Stimulated activated CD4-positive, alpha-beta T cell treated with anti-CD3 and anti-CD28 coated beads, Interleukin-1b, Interleukin-23, amount 100 ng/mL, for 4 hours (primary cell): Measurements from ENCODE around the gene CAMK1D.

Source experiments
- DNase-seq, 2 donors: peaks; one replicate each; pipeline ENCODE4 v3.0.0-alpha.2; 2020; ENCODE audit warnings: low read depth in 2 of 2

Gene CAMK1D

DNA sequence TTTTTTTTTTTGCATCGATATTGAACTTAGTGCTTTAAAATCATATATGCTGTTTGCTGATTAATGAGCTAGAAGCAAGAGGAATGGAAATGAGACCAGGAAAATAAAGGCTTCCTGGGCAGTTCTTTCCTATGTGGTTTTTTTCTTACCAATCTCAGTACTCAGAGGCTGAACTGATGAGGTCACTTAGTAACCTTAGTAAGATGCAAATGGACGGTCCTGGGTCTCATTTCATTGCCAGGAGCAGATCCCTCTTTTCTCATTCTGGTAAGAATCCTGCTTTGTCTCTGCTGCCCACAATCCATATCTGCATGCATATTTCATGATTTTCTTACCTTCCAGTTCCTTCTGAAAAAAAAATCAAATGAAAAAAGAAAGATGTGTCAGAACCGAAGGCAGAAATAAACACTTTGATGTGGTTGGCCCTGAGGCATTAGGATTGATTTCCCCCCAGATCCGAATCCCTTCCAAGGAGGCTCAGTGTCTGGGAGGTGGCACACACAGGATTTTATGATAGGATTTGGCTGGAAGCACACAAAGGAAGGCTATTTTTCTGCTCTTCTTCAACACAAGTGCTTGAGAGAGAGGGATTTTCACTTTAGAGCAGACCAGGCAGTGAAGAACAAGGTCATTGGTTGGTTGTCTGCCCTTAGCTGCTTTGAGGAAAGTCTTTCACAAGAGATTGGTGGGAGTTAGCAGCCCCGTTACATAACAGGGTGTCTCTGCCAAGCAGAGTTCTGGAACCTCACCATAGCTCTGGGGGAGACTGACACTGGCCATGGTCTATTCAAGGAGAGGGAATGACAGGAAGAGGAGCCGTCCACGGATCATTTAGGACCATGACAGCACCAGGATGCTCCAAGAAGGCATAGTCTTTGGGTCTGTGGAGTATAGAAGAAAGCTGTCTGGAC is 150.0 kb downstream of the CAMK1D start:
- no peak for DNase-seq

- DNase-seq: no peak
These were observed 151.3 kb downstream of the CAMK1D start for GRCh38 chr10:12500381-12501303.

DNA sequence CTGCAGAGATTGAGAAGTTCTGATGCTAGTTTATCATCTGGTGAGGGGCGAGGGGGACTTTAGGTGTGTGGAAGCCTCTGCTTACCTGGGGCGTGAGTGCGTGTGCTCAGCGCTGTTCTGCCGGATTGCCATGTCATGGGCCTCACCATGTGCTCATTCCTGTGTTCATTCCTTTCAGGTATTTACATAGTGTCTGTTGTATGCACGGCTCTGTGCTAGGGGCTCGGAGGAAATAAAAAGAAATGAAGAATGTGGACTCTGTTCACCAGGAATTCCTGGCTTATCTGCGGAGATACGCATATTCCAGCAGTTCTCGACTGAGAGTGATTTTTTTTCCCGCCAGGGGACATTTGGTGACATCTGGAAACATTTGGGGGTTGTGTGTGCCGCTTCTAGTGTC is 152.0 kb downstream of the CAMK1D start:
- DNase-seq: no peak

- no peak for DNase-seq
These were observed 152.6 kb downstream of the CAMK1D start for GRCh38 chr10:12501841-12502525.

DNA sequence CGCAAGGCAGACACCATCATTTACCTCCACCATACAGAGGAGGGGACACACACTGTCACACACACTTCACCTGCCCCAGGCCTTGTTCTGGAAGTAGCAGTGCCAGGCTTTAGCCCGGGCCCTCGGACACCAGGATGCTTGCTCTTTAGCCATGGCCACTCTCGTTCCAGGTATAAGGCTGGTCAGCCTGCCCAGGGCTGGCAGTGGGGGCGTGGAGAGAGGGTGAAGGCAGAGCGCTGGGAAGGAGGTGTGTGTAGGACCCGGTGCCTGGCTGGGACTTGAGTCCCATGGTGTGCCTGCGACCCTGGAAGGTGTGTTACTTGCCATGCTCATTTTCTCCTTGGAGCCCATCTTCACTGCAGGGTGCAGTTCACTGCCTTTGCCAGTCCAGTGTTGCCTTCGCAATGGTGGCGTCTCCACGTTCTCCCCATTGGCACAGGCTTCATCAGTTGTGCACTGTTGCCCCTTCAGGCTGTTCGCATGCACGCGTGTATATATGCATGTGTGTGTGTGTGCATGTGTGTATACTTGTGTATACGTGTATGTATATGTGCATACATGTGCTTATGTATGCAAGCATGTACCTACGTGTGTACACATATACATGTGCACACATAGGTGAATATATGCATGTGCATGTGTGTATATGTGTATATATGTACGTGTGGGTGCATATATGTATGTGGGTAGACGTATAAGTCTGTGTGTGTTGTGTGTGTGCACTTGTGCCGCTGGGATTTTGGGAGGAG is 153.4 kb downstream of the CAMK1D start:
- no peak for DNase-seq

DNA sequence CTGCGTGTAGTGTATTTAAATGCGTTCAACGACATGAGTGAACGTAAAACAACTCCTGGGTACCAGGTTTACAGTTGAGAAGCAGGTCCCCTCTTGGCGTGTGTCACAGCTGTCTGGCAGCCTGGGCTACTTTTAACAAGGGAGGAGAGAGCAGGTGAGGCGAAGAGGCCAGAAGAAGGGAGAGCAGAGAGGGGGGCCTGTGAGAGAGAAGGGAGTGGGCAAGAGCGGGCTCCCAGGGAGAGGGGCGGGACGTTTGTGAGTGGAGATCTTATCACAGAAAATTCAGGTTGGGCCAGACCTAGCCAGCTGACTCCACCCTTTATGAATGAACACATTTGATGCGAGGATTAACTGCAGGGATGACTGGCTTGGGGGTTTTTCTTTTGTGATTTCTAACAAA is 154.0 kb downstream of the CAMK1D start:
- DNase-seq: no peak

DNA sequence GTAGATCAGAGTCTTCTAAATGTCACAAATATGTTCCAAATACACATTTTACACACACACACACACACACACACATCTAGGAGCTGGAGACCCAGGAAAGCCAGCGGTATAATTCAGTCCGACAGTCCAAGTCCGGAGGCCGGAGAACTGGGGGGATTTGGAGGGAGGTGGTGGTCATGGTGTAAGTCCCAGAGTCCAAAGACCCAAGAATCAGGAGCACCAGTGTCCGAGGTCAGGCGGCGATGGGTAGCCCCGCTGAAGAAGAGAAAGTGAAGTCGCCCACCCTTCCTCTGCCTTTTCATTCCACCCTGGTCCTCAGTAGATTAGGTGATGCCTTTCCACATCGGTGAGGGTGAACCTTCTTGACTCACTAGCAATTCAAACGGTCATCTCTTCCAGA is 154.8 kb downstream of the CAMK1D start:
- DNase-seq: no peak

- no peak for DNase-seq
These were observed 155.3 kb downstream of the CAMK1D start for GRCh38 chr10:12504628-12505027.

GRCh38 chr10:12505683-12506082 is 156.3 kb downstream of the CAMK1D start:
- DNase-seq: no peak

GRCh38 chr10:12507165-12507850 is 158.0 kb downstream of the CAMK1D start:
- DNase-seq: no peak

GRCh38 chr10:12508165-12508564 is 158.8 kb downstream of the CAMK1D start:
- DNase-seq: no peak

GRCh38 chr10:12509016-12509793 is 159.9 kb downstream of the CAMK1D start:
- no peak for DNase-seq

GRCh38 chr10:12509794-12510100 is 160.4 kb downstream of the CAMK1D start:
- DNase-seq: no peak

DNA sequence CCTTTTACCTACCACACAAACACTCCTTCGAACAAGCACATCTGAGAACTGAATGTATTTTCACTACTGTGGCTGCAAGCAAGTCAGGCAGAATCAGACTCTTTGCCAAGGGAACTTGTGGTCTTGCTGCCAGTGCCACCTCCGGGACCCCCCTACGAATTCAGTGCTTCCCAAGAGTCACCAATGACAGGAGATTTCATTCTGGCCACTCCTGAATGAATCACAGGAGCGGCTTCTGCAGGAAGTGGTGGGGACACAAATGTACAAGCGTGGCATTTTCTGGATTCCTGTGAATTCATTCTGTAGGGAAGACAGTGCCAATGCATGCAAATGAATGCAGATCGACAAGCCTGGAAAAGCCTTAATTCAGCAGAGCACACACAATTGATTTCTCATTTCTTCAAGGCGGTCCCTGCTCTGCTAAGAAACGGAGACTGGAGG is 161.2 kb downstream of the CAMK1D start:
- DNase-seq: no peak

GRCh38 chr10:12510984-12511383 is 161.6 kb downstream of the CAMK1D start:
- DNase-seq: no peak

DNA sequence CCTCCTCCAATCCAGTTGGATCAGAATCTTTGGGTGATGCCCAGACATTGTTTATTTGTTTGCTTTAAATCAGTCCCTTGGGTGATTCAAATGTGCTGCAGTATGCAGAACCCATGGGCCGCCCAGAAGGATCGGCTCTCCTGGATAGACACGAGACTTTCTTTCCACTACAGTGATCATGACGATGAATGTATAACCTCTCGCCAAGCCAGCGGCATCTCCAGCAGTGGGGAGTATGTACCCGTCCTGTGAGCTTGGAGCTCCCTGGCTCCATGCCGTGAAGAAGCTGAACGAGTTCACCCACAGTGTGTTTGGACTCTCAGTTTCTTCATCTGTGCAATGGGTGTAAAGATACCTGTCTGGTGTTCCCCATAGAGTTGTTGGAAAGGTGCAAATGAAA is 162.3 kb downstream of the CAMK1D start:
- DNase-seq: no peak

GRCh38 chr10:12512332-12513002 is 163.1 kb downstream of the CAMK1D start:
- no peak for DNase-seq

DNA sequence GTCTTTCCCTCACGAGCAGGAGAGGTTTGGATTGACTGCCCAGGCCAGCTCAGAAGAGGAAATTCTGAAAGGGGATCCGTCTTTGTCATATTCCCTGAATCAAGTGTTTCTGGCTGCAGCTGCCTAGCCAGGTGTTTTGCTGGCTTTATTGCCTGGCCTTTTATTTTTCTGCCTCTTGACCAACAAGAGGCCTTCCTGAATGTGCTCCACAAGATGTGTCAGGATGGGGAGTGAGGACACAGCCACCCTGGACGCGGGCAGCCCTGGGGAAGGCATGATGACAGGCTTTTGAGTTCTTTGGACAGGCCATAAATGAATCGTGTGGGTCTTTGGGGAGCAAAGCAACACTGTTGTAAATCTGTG is 163.6 kb downstream of the CAMK1D start:
- no peak for DNase-seq
